GM19193 (cell line): ENCODE results near the gene OSBPL5.

Experiments
- POLR2A ChIP-seq: IDR thresholded peaks from 4 replicates; pipeline ENCODE4 v1.6.1; 2011; ENCODE audit not compliant: insufficient read depth, insufficient read length; ENCODE audit errors: extremely low read depth

Gene OSBPL5

DNA sequence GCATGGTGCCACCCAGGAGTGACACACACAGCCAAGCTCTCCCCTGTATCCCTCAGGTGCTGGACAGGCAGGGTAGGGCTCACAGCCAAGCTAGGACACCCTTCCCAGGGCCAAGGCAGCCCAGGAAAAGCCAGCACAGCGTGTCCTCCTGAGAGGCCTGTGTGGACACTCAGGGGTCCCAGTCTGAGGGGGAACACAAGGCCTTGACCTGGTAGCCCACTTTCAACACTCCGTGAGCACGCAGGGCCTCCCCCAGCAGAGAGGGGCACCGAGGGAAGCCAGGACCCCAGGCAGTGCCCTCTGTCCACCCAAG is 24.9 kb downstream of the OSBPL5 start:
- no peak for TF ChIP-seq POLR2A

DNA sequence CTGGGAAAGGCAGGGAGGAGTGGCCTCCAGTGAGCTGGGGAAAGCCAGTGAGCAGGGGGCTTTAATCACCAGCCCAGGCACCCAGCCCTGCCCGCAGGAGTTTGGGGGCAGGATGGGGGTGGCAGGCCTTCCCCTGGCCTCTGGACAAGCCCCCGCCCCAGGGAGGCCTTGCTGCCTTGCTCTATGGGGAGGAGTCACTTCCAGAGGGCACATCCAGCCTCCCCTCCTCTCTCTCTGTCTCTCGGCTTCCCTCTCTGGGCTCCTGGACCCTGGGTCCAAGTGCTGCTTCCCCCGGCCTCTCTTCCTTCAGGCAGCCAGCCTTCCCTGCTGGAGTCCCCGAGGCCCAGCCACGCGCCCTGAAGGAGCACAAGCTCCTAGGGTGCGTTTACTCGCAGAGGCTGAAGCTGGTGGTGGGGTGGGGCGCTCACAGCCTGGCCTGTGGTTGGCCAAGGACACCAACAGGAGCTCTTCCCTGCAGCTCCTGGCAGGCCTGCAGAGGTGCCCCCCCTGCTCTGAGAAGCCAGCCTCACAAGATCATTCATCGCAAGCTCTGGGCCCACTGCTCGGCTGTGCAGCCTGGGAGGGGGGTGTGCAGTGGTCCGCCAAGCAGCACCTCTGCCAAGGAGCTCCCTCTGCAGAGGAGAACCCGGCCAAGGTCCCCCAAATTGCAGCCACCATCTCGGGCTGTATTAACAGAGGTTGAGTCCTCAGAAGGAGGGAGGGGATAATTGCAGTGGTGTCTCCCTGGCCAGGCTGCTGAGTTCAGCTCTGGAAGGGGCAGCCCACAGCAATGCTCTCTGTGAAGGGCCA is 25.4 kb downstream of the OSBPL5 start:
- no peak for TF ChIP-seq POLR2A

DNA sequence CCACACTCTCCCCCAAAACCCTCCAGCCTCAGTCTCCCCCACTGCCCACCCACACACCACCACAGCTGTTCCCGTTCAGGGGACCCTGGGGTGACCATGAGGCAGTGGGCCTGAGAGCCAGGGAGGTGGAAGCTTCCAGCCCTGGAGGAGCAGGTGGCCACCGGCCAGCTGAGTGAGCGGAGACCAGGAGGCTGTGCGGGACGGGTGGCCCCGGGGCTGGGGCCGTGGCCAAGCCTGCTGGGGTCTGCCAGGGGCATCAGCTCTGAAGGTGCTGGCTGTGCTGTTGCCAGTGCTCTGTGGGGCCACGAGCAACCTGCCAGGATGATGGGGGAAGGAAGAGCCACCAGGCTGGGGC is 26.0 kb downstream of the OSBPL5 start:
- no peak for TF ChIP-seq POLR2A

DNA sequence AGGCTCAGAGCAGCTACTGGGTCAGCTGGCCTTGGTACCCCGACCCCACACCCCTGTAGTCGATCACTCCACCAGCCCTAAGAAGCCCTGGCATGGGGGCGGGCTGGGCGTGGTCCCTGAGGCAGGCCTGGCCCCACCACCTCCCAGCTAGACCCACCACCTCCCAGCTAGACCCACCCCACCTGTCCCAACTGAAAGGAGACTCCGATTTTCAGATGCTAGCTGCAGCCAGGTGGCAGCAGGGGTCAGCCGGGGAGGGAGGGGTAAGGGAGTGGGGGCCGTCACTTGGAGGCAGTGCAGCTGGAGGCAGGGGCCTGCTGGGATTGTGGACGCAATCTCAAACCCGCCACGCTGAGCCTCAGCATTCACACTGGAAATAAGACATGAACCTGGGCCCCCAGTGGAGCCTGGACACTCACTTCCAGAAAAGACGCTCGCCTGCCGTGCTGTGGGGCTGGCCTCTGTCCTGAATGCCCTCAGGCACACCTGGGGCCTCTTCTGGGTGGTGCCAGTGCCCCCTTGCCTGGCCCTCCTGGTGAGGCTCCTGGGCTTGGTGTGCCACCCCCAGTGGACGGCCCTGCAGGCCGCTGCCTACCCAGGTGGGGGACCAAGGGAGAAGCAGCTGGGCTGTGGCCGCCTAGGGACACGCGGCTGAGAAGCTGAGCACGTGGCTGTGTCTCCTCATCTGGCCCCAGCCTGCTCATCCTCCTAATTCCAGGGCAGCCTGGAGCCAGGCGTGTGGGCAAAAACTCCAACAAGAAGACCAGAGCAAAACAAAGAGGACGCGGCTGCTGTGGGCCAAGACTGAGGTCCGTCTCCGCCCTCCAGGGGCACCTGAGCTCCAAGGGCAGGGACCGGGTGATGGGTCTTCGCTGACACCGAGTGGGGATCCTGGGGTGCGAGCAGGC is 26.7 kb downstream of the OSBPL5 start:
- no peak for TF ChIP-seq POLR2A

DNA sequence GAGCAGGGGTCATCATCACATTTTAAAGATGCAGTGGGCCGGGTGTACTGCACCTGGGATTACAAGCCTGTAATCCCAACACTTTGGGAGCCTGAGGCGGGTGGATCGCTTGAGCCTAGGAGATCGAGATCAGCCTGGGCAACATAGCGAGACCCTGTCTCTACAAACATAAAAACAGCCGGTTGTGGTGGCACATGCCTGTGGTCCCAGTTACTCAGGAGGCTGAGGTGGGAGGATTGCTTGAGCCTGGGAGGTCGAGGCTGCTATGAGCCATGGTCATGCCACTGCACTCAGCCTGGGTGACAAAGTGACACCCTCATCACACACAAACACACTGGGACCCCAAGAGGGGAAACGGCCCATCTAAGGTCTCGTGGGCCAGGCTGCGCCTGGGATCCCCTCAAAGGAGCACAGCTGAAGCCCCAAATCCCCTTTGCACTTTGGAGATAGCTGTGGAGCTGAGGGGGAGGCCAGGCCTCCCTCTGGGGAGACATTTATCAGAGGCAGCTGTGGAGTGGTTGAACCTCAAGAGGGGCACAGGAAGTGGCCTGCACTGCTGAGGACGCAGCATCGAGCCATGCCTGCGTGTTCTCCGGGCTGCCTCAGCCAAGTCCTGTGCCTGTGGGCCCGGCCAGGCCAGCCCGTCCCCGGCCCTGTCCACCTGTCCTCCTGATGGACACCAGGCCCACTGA is 27.5 kb downstream of the OSBPL5 start:
- TF ChIP-seq POLR2A = no peak

DNA sequence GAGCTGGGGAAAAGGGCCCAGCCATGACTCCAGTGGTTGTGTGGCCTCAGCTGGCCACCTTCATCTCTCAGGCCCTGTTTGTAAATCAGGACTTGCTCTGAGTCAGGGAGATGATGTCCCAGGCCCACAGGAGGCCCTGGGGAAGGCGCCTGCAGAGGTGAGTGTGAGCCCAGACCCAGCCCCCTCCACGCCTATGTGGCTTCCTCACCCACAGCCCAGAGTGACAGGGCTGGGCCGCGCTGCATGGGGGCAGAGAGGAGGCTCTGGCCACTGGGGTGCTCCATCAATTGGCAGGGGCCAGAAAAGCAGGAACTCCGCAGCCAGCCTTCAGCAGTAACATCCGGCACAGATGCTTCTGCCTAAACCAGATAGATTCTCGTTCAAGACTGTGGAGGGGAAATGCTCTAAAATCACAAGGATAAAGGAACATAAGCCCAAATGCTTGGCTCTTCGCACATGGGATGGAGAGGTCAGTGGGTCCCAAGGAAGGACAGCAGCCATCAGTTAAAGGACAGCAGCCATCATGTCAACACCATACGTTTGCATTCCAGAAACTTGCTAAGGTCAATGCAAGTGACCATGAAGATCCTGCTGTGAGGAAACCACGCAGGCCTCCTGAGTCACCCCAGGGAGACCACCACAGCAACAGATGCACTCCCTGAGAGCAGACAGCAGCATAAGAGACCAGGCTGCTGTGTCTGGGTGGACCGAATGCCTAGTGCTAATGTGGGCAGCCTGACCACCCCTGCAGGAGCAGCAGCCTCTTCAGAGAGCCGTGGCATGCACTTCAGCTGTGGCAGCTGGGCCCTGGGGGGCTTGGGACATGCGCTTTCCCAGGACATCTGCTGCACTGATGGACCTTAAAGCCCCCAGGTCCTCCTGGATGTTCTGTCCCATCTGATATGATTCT is 28.3 kb downstream of the OSBPL5 start:
- TF ChIP-seq POLR2A = no peak

GRCh38 chr11:3135481-3136440 is 29.3 kb downstream of the OSBPL5 start:
- TF ChIP-seq POLR2A = no peak

DNA sequence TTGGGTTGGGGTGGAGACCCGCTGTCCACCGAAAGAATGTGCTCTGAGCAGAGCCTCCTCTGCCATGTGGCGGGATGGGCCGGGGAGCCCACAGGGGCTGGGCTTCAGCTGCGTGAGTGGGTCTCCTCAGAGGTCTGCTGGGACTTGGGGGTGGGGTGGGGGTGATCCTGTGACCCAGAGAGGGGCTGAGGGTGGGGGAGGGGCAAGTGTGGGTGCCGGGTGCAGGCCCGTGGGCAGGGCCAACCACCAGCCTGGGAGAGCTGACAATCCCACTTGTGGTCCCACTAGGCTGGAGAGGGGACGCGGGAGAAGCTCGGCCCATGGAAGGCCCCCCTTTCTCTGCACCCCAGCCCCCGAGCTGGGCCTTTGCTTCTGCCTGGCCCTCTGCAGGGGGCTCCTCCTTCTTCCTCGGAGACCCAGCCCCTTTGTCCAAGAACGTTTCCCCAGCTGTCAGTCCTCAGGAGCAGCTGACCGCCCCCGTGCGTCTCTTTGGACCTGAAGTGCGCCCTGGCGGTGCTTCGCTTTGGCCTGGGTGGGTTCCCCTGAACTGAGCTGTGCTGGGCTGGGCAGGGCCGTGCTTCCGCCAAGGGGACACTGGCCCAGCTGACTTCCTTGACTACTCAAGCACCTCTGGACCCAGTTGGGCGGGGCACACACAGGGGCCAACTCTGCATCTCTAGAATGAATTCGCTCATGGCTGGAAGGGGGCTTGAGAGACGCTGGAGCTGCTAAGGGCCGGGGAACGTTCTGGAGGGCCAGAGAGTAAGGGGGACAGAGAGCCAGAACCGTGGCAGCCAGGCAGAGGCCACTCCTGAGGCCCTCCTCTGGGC is 30.2 kb downstream of the OSBPL5 start:
- TF ChIP-seq POLR2A = no peak

DNA sequence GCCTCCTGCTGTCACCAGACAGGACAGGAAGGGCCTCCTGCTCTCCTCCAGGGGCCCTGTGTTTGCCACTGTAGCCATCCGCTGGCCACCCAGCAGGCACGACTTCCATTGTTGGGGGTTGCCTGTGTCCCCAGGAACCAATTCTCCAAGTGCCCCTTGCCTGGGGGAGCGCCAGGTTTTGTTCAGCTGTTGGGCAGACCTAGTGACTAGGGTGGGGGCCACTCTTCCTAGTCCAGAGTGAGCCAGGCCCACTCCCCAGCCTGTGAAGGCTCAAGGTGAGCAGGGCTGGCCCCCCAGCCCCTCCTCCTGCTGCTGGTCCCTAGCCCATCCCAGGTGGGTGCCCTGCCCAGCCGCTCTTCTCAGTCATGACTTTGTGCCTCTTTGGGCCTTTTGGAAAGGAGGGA is 30.9 kb downstream of the OSBPL5 start:
- no peak for TF ChIP-seq POLR2A

- no peak for TF ChIP-seq POLR2A
These were observed 31.6 kb downstream of the OSBPL5 start for GRCh38 chr11:3133261-3134217.

GRCh38 chr11:3132831-3133260 is 32.3 kb downstream of the OSBPL5 start:
- no peak for TF ChIP-seq POLR2A

- no peak for TF ChIP-seq POLR2A
These were observed 32.8 kb downstream of the OSBPL5 start for GRCh38 chr11:3132271-3132781.
